ENCODE results near the gene ZNF500.

Gene ZNF500

GRCh38 chr16:4766875-4767628 lies at the start of gene ZNF500:
Gene ZNF500 (minus strand): TSS chr16:4767162. CDS start chr16:4765978, 1,184 bp downstream.
- no peaks in the 10 kb centered on the region for H3K27me3 ChIP-seq (replicated peaks)
- peak within 1 kb of the TSS; percentile 83 for H3K4me3 ChIP-seq (ENCODE audit: low read depth, low read length)
- no peak for TF ChIP-seq CTCF (IDR thresholded peaks at IDR 0.05; ENCODE audit: low read depth, low read length, missing control alignments)
- peak within 1 kb of the TSS; percentile 47 for H3K27ac ChIP-seq
- in situ Hi-C loops (cut with HindIII; ENCODE audit: low pct_ligation_motif_present, low sequenced_read_pairs) = no loop called here
- peak; percentile 98 for DNase-seq
- H3K36me3 ChIP-seq (replicated peaks) = peaks cover 22% of the 10 kb centered on the region

- TF ChIP-seq CTCF (IDR thresholded peaks at IDR 0.05; ENCODE audit: low read depth, low read length, missing control alignments) = no peak
- no peak overlapping the region for H3K4me3 ChIP-seq (ENCODE audit: low read depth, low read length)
- no peaks in the 10 kb centered on the region for H3K27me3 ChIP-seq (replicated peaks)
- no peak overlapping the region for H3K27ac ChIP-seq
- in situ Hi-C loops (cut with HindIII; ENCODE audit: low pct_ligation_motif_present, low sequenced_read_pairs) = no loop called here
- peaks cover 63% of the 10 kb centered on the region for H3K36me3 ChIP-seq (replicated peaks)
- DNase-seq = no peak
These were observed 47.7 kb upstream of the ZNF500 start for GRCh38 chr16:4814542-4815173.

GRCh38 chr16:4814046-4814445 lies 47.1 kb upstream of the ZNF500 start:
- Histone ChIP-seq H3K27me3 (replicated peaks) (no peaks in the 10 kb centered on the region), H3K36me3 (replicated peaks) (peaks cover 64% of the 10 kb centered on the region), H3K4me3 (ENCODE audit: low read depth, low read length) (no peak overlapping the region), H3K27ac (no peak overlapping the region)
- in situ Hi-C loops (cut with HindIII; ENCODE audit: low pct_ligation_motif_present, low sequenced_read_pairs) = no loop called here
- DNase-seq = no peak
- no peak for TF ChIP-seq CTCF (IDR thresholded peaks at IDR 0.05; ENCODE audit: low read depth, low read length, missing control alignments)

- no peak overlapping the region for H3K27ac ChIP-seq
- H3K4me3 ChIP-seq (ENCODE audit: low read depth, low read length) = no peak overlapping the region
- TF ChIP-seq CTCF (IDR thresholded peaks at IDR 0.05; ENCODE audit: low read depth, low read length, missing control alignments) = no peak
- no peak for DNase-seq
- H3K36me3 ChIP-seq (replicated peaks) = peaks cover 61% of the 10 kb centered on the region
- H3K27me3 ChIP-seq (replicated peaks) = no peaks in the 10 kb centered on the region
- in situ Hi-C loops (cut with HindIII; ENCODE audit: low pct_ligation_motif_present, low sequenced_read_pairs) = no loop called here
These were observed 46.5 kb upstream of the ZNF500 start for GRCh38 chr16:4813251-4814003.

GRCh38 chr16:4811773-4812172 lies 44.8 kb upstream of the ZNF500 start:
- Histone ChIP-seq H3K27ac (no peak overlapping the region), H3K27me3 (replicated peaks) (no peaks in the 10 kb centered on the region), H3K4me3 (ENCODE audit: low read depth, low read length) (no peak overlapping the region), H3K36me3 (replicated peaks) (peaks cover 60% of the 10 kb centered on the region)
- DNase-seq = no peak
- in situ Hi-C loops (cut with HindIII; ENCODE audit: low pct_ligation_motif_present, low sequenced_read_pairs) = no loop called here
- no peak for TF ChIP-seq CTCF (IDR thresholded peaks at IDR 0.05; ENCODE audit: low read depth, low read length, missing control alignments)

Measured in brain microvascular endothelial cell (primary cell).